Measurements from ENCODE around the gene RAD54L.
A peak's percentile ranks its signal among the peaks of the same experiment; 100 is the strongest.

RAD54L gene

GRCh38 chr1:46300673-46301405 is 53.3 kb downstream of the RAD54L start:
- TF ChIP-seq CTCF (IDR thresholded peaks at IDR 0.05; ENCODE audit: insufficient read depth, low read depth, low read length, missing control alignments) = no peak
- peak overlapping the region; percentile 82 for H3K4me3 ChIP-seq (ENCODE audit: low read depth, low read length)
- no peak for DNase-seq (ENCODE audit: low read depth)

GRCh38 chr1:46301406-46301807 is 53.8 kb downstream of the RAD54L start:
- DNase-seq (ENCODE audit: low read depth) = no peak
- TF ChIP-seq CTCF (IDR thresholded peaks at IDR 0.05; ENCODE audit: insufficient read depth, low read depth, low read length, missing control alignments) = no peak

GRCh38 chr1:46301808-46302640 is 54.5 kb downstream of the RAD54L start:
- DNase-seq (ENCODE audit: low read depth) = peak; percentile 81
- TF ChIP-seq CTCF (IDR thresholded peaks at IDR 0.05; ENCODE audit: insufficient read depth, low read depth, low read length, missing control alignments) = peak; percentile 51
- peak overlapping the region; percentile 82 for H3K4me3 ChIP-seq (ENCODE audit: low read depth, low read length)

More at GRCh38 chr1:46301406-46301807, 53.8 kb downstream of the RAD54L start:
- H3K4me3 ChIP-seq (ENCODE audit: low read depth, low read length) = peak overlapping the region; percentile 82

GRCh38 chr1:46302641-46303037 is 55.1 kb downstream of the RAD54L start:
- DNase-seq (ENCODE audit: low read depth) = peak; percentile 42
- TF ChIP-seq CTCF (IDR thresholded peaks at IDR 0.05; ENCODE audit: insufficient read depth, low read depth, low read length, missing control alignments) = no peak
- H3K4me3 ChIP-seq (ENCODE audit: low read depth, low read length) = peak overlapping the region; percentile 82

- H3K4me3 ChIP-seq (ENCODE audit: low read depth, low read length) = peak within 1 kb of the TSS; percentile 82
- peak; percentile 98 for DNase-seq (ENCODE audit: low read depth)
- TF ChIP-seq CTCF (IDR thresholded peaks at IDR 0.05; ENCODE audit: insufficient read depth, low read depth, low read length, missing control alignments) = no peak
Observed at GRCh38 chr1:46303038-46303871, 55.7 kb downstream of the RAD54L start, which contains the start of the genes LRRC41 and UQCRH. TSS of gene LRRC41 (minus strand) at chr1:46303616. CDS start at chr1:46303322, 294 bp downstream. TSS of gene UQCRH (plus strand) at chr1:46303698. CDS start at chr1:46303767, 69 bp downstream.

GRCh38 chr1:46303872-46304326 is 56.3 kb downstream of the RAD54L start:
- DNase-seq (ENCODE audit: low read depth) = no peak
- peak overlapping the region; percentile 82 for H3K4me3 ChIP-seq (ENCODE audit: low read depth, low read length)
- no peak for TF ChIP-seq CTCF (IDR thresholded peaks at IDR 0.05; ENCODE audit: insufficient read depth, low read depth, low read length, missing control alignments)
